DMS 273 (cell line): ENCODE data around the gene LRP2BP.
A peak's percentile ranks its signal among the peaks of the same experiment; 100 is the strongest.

Source experiments
- DNase-seq: peaks from one replicate; lab custom pipeline; 2025; ENCODE audit not compliant: unreplicated experiment; lab: John Stamatoyannopoulos, UW

Gene LRP2BP

GRCh38 chr4:185395238-185395955, at the start of gene LRP2BP:
Gene LRP2BP (minus strand): TSS chr4:185395924. CDS start chr4:185378186, 17,738 bp downstream.
- peak; percentile 6 for DNase-seq

GRCh38 chr4:185445209-185445608, 49.5 kb upstream of the LRP2BP start:
- no peak for DNase-seq

GRCh38 chr4:185441479-185441878, 45.8 kb upstream of the LRP2BP start:
- no peak for DNase-seq

DNA sequence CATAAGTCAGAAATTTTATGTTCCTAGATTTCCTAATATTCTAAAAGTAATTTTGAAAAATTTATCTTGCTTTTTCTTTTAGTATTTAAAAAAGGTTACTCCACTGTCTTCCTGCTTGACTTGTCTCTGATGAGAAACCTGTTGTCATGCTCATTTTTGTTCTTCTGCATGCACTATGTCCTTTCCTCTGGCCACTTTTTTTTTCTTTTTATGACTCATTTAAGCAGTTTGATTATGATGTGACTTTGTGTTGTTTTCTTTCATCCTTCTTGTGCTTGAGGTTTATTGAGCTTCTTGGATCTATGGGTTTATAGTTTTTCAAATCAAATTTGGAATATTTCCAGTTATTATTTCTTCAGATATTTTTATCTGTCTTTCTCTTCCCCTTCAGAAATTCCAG, 42.1 kb upstream of the LRP2BP start:
- DNase-seq, result no peak

DNA sequence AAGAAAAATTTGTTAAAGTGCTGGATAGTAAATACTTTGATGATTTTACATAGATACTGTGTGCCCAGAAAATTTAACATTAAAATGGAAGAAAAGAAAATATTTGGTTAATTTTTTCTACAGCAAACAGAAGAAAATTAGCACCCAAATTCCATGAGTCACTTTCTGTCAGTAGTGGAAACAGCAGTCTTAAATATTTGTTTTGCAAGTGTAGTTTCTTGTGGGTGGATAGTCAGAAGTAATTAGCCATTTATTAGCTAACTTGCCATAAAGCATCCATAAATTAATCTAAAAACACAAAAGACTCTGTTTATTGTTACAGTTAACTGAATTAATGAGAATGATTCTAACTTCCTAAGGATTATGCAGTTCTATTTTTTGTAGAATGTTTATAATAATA, 39.7 kb upstream of the LRP2BP start:
- no peak for DNase-seq

GRCh38 chr4:185429660-185430059, 33.9 kb upstream of the LRP2BP start:
- DNase-seq, result no peak

DNA sequence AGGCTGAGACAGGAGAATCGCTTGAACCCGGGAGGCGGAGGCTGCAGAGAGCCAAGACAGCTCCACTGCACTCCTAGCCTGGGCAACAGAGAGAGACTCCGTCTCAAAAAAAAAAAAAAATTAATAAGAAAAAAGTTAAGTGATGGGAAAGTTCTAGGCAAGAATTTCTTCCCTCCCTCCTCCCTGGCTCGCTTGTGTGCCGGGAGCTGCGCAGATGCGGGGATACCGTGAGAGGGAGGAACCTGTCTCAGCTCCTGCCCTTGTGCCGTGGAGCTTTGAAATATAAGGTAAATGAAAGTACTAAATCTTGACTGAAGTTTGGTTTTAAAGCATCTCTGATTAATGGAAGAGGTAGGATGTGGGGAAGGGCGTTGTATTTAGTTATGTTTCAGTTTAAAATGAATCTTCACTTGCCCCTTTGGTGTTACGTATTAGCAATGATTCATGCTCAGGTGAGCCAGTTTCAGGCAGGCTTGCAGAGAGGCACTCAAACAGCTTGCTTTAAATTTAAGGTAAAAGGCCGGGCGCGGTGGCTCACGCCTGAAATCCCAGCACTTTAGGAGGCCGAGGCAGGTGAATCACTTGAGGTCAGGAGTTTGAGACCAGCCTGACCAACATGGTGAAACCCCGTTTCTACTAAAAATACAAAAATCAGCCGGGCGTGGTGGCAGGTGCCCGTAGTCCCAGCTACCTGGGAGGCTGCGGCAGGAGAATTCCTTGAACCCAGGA, 31.4 kb upstream of the LRP2BP start:
- no peak for DNase-seq

GRCh38 chr4:185425647-185426352, 30.1 kb upstream of the LRP2BP start, which contains the start of gene UFSP2:
Gene UFSP2 (minus strand): TSS chr4:185425964. CDS start chr4:185425868, 96 bp downstream.
- DNase-seq, result peak; percentile 92

- DNase-seq, result peak; percentile 35
These were observed 29.4 kb upstream of the LRP2BP start for GRCh38 chr4:185424905-185425646.

- DNase-seq, result no peak
These were observed 25.8 kb upstream of the LRP2BP start for GRCh38 chr4:185421366-185422124.

DNA sequence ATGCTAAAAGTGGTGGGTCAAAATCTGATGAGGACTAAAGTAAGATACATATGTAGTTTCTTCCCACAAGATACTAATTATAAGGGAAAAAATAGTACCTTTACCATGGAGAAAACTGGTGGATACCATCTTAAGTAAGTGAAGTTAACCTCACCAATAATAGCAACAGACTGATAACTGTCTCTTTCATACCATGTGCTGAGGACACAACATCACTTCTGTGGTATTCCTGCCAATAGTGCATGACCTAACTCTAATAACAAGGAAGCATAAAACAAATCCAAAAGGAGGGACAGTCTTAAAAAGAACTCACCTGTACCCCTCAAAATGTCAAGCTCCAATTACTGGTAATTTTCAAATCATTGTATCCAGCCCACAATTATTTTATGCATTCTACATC, 21.2 kb upstream of the LRP2BP start:
- no peak for DNase-seq

GRCh38 chr4:185412412-185412811, 16.7 kb upstream of the LRP2BP start:
- no peak for DNase-seq

DNA sequence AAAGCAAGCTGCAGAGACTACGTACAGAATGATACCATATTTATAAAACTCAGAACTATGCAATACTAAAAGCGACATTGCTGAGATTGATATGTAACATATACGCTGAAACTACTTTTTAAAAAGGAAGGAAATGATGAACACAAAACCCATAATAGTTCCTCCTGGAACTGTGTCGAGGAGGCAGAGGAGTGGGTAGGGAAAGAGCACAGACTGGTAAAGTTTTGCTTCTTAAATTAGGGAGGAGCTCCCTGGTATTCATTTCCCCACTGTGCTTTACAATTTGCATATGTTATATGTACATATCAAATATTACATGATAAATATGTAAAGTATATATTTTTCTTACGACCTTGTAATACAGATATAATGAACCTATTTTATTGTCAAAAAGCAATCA, 16.1 kb upstream of the LRP2BP start:
- no peak for DNase-seq

- no peak for DNase-seq
These were observed 12.7 kb upstream of the LRP2BP start for GRCh38 chr4:185408432-185408831.

GRCh38 chr4:185405296-185405999, 9.7 kb upstream of the LRP2BP start:
- no peak for DNase-seq

DNA sequence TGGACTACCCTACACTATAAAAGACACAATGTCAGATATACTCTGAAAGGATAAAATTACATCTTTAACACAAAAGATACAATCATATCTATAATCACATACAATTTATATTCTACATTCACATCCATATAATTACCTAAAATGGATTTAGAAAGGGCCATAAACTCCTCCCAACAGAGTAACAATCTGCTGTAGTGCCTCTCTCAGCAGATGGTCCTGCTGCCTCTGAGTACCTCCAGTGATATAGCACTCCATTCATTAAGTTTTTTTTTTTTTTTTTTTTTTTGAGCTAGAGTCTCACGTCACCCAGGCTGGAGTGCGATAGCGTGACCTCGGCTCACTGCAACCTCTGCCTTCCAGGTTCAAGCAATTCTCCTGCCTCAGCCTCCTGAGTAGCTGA, 8.3 kb upstream of the LRP2BP start:
- peak; percentile 60 for DNase-seq

DNA sequence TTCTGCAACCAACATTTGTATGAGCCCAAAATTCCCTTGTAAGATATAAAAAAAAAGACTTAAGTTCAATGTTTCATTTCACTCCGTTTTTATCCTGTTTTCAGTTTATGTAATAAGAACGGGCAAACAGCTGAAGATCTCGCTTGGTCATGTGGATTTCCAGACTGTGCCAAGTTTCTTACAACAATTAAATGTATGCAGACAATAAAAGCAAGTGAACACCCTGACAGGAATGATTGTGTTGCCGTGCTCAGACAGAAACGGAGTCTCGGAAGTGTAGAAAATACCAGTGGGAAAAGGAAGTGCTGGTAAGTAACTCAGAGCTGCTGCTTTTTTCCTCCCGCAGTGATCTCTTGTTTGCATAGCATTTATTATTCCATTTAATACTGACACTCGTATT, 3.7 kb upstream of the LRP2BP start:
- DNase-seq, result no peak

- DNase-seq, result no peak
These were observed 2.9 kb upstream of the LRP2BP start for GRCh38 chr4:185398618-185399017.

DNA sequence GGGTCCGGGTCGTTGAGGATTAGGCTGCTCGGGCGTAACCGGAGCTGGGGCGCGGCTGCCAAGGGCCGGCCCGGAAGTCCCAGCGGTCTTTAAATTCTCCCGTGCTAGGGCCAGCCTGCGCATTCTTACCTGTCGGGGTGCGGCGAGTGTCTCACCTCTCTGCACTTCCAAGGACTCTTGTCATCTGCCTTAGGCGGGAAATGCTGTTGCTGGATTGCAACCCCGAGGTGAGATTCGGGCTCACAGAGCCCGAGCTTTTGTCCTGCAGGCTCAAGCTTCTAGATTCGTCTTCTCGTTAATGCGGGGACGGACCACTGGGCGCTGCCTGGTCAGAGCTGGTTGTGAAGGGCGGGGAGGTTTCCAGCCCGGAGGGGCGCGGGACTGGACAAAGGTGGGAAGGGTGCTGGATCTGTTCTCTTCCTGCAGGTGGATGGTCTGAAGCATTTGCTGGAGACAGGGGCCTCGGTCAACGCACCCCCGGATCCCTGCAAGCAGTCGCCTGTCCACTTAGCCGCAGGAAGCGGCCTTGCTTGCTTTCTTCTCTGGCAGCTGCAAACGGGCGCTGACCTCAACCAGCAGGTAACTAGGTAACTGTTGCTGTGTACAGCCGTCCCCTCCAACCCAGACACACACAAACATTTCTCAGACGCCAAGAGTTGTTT, 1.1 kb upstream of the LRP2BP start, which contains the start of gene ANKRD37:
TSS of gene ANKRD37 (plus strand) at position 118 of the 662 bp plus-strand sequence. CDS start at position 201, 83 bp downstream.
- peak; percentile 33 for DNase-seq
